CD14-positive monocyte (primary cell): ENCODE results near the gene ENKD1. TPM values are rescaled to one million over a fixed set of nuclear protein-coding genes. Genes with fewer than 3 reads are reported as not detected.

Source experiments
- DNase-seq, 3 donors: peaks; one replicate each; pipeline ENCODE4 v3.0.0-alpha.2; 2011 to 2022
- H2AFZ ChIP-seq: 2 replicates; pipeline ENCODE4 v1.6.0; 2012; ENCODE audit warnings: mild to moderate bottlenecking, low read depth, low read length, inconsistent platforms; ENCODE audit not compliant: insufficient read depth, poor library complexity, severe bottlenecking
- H3K27ac ChIP-seq, 2 donors: 1 replicate in 1 of 2; 2 replicates in 1 of 2; pipeline ENCODE4 v1.5.1; 2012 to 2013; ENCODE audit warnings: low read length in 2 of 2, control low read depth in 1 of 2, inconsistent platforms in 1 of 2, low read depth in 1 of 2, mild to moderate bottlenecking in 1 of 2
- H3K27me3 ChIP-seq, 2 donors: one replicate each; pipeline versions ENCODE4 v1.6.0 to v1.6.1; 2011 to 2013; ENCODE audit warnings: low read length in 2 of 2; ENCODE audit not compliant: control insufficient read depth in 2 of 2, insufficient read depth in 2 of 2
- H3K36me3 ChIP-seq, 2 donors: replicated peaks in 1 of 2; 1 replicate in 1 of 2; 2 replicates in 1 of 2; pipeline versions ENCODE4 v1.5.1 to v1.6.1; 2012 to 2013; ENCODE audit warnings: low read length in 2 of 2, control low read depth in 1 of 2, inconsistent platforms in 1 of 2, mild to moderate bottlenecking in 1 of 2; ENCODE audit not compliant: insufficient read depth in 2 of 2, control insufficient read depth in 1 of 2
- H3K4me1 ChIP-seq, 2 donors: 1 replicate in 1 of 2; 2 replicates in 1 of 2; pipeline versions ENCODE4 v1.5.1 to v1.6.1; 2012 to 2013; ENCODE audit warnings: low read length in 2 of 2, control low read depth in 1 of 2, inconsistent platforms in 1 of 2, mild to moderate bottlenecking in 1 of 2, moderate library complexity in 1 of 2; ENCODE audit not compliant: insufficient read depth in 2 of 2, control insufficient read depth in 1 of 2
- H3K4me2 ChIP-seq: replicated peaks from 2 replicates; pipeline ENCODE3; 2012; ENCODE audit warnings: low read length, moderate library complexity, mild to moderate bottlenecking; ENCODE audit not compliant: poor library complexity, severe bottlenecking; ENCODE audit errors: extremely low read depth
- H3K4me3 ChIP-seq, 3 experiments: fragments of 200-600 bp in 1 of 3; sonication (generic) in 1 of 3; replicated peaks in 1 of 3; 1 replicate in 2 of 3; 2 replicates in 1 of 3; pipeline ENCODE4 v1.5.1; 2011 to 2013; ENCODE audit warnings: low read length in 3 of 3, mild to moderate bottlenecking in 3 of 3, control low read depth in 2 of 3, low read depth in 2 of 3, inconsistent platforms in 1 of 3, moderate library complexity in 1 of 3
- H3K79me2 ChIP-seq: 2 replicates; pipeline ENCODE4 v1.6.0; 2012; ENCODE audit warnings: mild to moderate bottlenecking, control low read depth, inconsistent platforms, low read length, moderate library complexity; ENCODE audit not compliant: insufficient read depth
- H3K9ac ChIP-seq: 2 replicates; pipeline ENCODE4 v1.6.0; 2017; ENCODE audit warnings: low read length, mild to moderate bottlenecking; ENCODE audit not compliant: insufficient read depth, poor library complexity, severe bottlenecking
- H3K9me3 ChIP-seq, 2 donors: replicated peaks in 1 of 2; 1 replicate in 1 of 2; 2 replicates in 1 of 2; pipeline versions ENCODE4 v1.5.1 to v1.6.1; 2012 to 2013; ENCODE audit warnings: low read length in 2 of 2, control low read depth in 1 of 2; ENCODE audit not compliant: control insufficient read depth in 1 of 2, insufficient read depth in 1 of 2
- H4K20me1 ChIP-seq: 2 replicates; pipeline ENCODE4 v1.6.0; 2012; ENCODE audit warnings: mild to moderate bottlenecking, low read length, control low read depth, moderate library complexity; ENCODE audit not compliant: insufficient read depth
- H3K27ac Mint-ChIP-seq, 7 donors: one replicate each; pipeline ENCODE4 v1.8.0; 2020; ENCODE audit warnings: mild to moderate bottlenecking in 7 of 7, mixed read lengths in 7 of 7, moderate library complexity in 6 of 7, inconsistent platforms in 2 of 7
- H3K27me3 Mint-ChIP-seq, 3 donors: one replicate each; pipeline ENCODE4 v1.8.0; 2021 to 2022; ENCODE audit warnings: low read depth in 3 of 3, mild to moderate bottlenecking in 3 of 3, mixed read lengths in 3 of 3, moderate library complexity in 3 of 3, inconsistent platforms in 1 of 3
- H3K36me3 Mint-ChIP-seq, 2 donors: one replicate each; pipeline ENCODE4 v1.8.0; 2020; ENCODE audit warnings: mixed read lengths in 2 of 2, inconsistent platforms in 1 of 2, mild to moderate bottlenecking in 1 of 2
- H3K4me1 Mint-ChIP-seq: one replicate; pipeline ENCODE4 v1.8.0; 2020; ENCODE audit warnings: mild to moderate bottlenecking, mixed read lengths
- H3K4me3 Mint-ChIP-seq, 2 donors: one replicate each; pipeline ENCODE4 v1.8.0; 2020; ENCODE audit warnings: mild to moderate bottlenecking in 2 of 2, mixed read lengths in 2 of 2, moderate library complexity in 1 of 2
- H3K9me3 Mint-ChIP-seq, 7 donors: one replicate each; pipeline ENCODE4 v1.8.0; 2020 to 2022; ENCODE audit warnings: mixed read lengths in 7 of 7, mild to moderate bottlenecking in 6 of 7, moderate library complexity in 6 of 7, inconsistent platforms in 2 of 7
- WGBS: methylation state at CpG from one replicate; pipeline ENCODE4 v1.1.5; 2013; ENCODE audit warnings: missing lambda C conversion rate; ENCODE audit not compliant: insufficient coverage; 5-methylcytosine and 5-hydroxymethylcytosine counted together
- intact Hi-C, 2 donors: fragments of 100-400 bp; cut with micrococcal nuclease; formaldehyde crosslinking; loops; one replicate each; pipeline versions ENCODE4 v1.15.0 to v1.15.1; 2023
- polyA plus RNA-seq, 3 donors: library from polyadenylated mRNA; depleted of rRNA in 1 of 3; unstranded in 2 of 3; stranded (reverse) in 1 of 3; fragments of 300-500 nt in 2 of 3; fragments of >200 nt in 1 of 3; fragmentation: Illumina TruSeq in 2 of 3; gene quantifications; 1 replicate in 2 of 3; 2 replicates in 1 of 3; pipeline ENCODE4 v1.2.3, GENCODE V29; 2012 to 2021
- TF ChIP-seq, protein P1 (sequence below): fragments of 200-600 bp; IDR thresholded peaks from one replicate; pipeline ENCODE4 v1.8.0; 2022; ENCODE audit warnings: antibody characterized with exemption, mild to moderate bottlenecking

ENKD1 gene
- polyA plus RNA-seq, 3 donors, result 0.92 to 6.2 (median 3.2) TPM

DNA sequence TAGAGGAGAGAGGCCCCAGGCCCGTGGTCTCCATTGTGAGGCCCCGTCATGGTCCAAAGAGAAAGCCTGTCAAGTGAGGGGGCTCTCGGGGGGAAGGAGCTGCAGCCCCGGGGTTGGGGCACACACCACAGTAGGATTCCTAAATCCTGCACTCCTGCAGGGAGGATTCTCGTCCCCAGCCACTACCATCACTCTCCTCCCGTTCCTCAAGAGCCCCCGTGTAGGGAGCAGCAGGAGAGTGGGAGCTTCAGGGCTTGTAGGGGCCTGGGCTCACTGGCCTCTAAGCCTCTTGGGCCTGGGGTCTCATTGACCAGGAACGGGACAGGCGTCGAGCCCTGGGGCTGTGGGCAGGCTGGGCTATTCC, 885 bp upstream of the ENKD1 start:
- Mint-ChIP-seq H3K9me3 (peaks cover 0 to 2% (median 0%) of the 10 kb centered on the region in 7 donors), H3K27me3 (peaks cover 0 to 2% (median 0%) of the 10 kb centered on the region in 3 donors), H3K4me1 (peaks cover 30% of the 10 kb centered on the region), H3K4me3 (peak overlapping the region; percentile 88 to 96), H3K36me3 (peaks cover 5 to 8% of the 10 kb centered on the region in 2 donors), H3K27ac (peak overlapping the region; percentile 87 to 94 (median 91))
- 76% methylated on average over 4 of the region's 10 CpGs for WGBS
- TF ChIP-seq, protein P1, sequence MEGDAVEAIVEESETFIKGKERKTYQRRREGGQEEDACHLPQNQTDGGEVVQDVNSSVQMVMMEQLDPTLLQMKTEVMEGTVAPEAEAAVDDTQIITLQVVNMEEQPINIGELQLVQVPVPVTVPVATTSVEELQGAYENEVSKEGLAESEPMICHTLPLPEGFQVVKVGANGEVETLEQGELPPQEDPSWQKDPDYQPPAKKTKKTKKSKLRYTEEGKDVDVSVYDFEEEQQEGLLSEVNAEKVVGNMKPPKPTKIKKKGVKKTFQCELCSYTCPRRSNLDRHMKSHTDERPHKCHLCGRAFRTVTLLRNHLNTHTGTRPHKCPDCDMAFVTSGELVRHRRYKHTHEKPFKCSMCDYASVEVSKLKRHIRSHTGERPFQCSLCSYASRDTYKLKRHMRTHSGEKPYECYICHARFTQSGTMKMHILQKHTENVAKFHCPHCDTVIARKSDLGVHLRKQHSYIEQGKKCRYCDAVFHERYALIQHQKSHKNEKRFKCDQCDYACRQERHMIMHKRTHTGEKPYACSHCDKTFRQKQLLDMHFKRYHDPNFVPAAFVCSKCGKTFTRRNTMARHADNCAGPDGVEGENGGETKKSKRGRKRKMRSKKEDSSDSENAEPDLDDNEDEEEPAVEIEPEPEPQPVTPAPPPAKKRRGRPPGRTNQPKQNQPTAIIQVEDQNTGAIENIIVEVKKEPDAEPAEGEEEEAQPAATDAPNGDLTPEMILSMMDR, result no peak
- no peaks in the 10 kb centered on the region for H4K20me1 ChIP-seq
- peak overlapping the region; percentile 77 for H3K9ac ChIP-seq
- no peak for DNase-seq
- H3K27ac ChIP-seq, result peak overlapping the region; percentile 65 to 83
- H3K4me1 ChIP-seq, result peaks cover 31 to 40% of the 10 kb centered on the region in 2 donors
- H3K4me2 ChIP-seq, result peak overlapping the region; percentile 98
- intact Hi-C loops, result loop anchor here (2.0 to 10.0 kb wide), 9 partner anchors 50 to 417 kb away; partner anchors contain the start of genes RANBP10 (in 2 of the 2), TSNAXIP1 (in 2 of the 2), CENPT (in 1 of the 2) and CTCF (in 1 of the 2)
- H3K79me2 ChIP-seq, result no peaks in the 10 kb centered on the region
- no peaks in the 10 kb centered on the region for H3K36me3 ChIP-seq
- H3K4me3 ChIP-seq, result peak overlapping the region; percentile 62 to 96 (median 77)
- H3K27me3 ChIP-seq, result no peaks in the 10 kb centered on the region
- H2AFZ ChIP-seq, result peak overlapping the region; percentile 100
- H3K9me3 ChIP-seq, result no peaks in the 10 kb centered on the region

DNA sequence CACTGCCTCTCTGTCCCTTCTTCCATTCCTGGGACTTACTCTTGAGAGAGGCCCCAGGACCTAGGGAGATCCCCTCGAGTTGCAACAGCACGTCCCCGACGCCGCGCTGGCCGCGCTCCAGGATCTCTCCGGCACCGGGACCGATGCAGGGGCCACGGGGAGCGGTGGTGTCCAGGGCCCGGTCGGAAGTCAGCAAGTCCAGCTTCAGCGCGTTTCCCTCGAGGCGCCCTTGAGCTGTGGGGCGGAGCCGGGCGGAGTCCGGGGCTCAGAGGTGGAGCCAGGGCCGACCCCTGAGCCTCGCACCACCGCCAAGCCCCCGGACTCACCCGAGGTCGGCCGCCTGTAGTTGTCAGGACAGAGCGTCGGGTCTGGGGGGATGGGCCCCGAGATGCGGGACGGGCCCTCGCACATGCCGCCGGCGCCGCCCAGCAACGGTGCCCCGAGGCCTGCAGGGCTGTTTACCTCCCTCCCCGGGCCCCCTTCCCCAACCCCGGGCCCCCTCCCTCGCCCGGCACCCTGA, 458 bp downstream of the ENKD1 start:
- Mint-ChIP-seq H3K27ac (peak overlapping the region in 2 of 7 donors; percentile 30 to 62), H3K4me3 (peak overlapping the region; percentile 71 to 76), H3K4me1 (peaks cover 36% of the 10 kb centered on the region), H3K27me3 (peaks cover 7 to 11% (median 10%) of the 10 kb centered on the region in 3 donors), H3K9me3 (peaks cover 0 to 2% (median 0%) of the 10 kb centered on the region in 7 donors), H3K36me3 (peaks cover 8 to 9% of the 10 kb centered on the region in 2 donors)
- Histone ChIP-seq H3K27ac (peak overlapping the region in 1 of 2 donors; percentile 83), H3K9ac (peak overlapping the region; percentile 77), H3K9me3 (no peaks in the 10 kb centered on the region), H3K4me2 (peak overlapping the region; percentile 98), H3K79me2 (no peaks in the 10 kb centered on the region), H3K4me3 (peak overlapping the region; percentile 62 to 96 (median 77)), H3K4me1 (peaks cover 37 to 48% of the 10 kb centered on the region in 2 donors), H2AFZ (peak overlapping the region; percentile 100), H3K36me3 (no peaks in the 10 kb centered on the region), H3K27me3 (peaks cover 0 to 5% of the 10 kb centered on the region in 2 donors), H4K20me1 (no peaks in the 10 kb centered on the region)
- no peak for DNase-seq
- TF ChIP-seq, protein P1, result no peak
- WGBS, result under 1% methylated on average over 31 of the region's 46 CpGs
- intact Hi-C loops, result loop anchor here (2.0 to 10.0 kb wide), 9 partner anchors 51 to 419 kb away; partner anchors contain the start of genes RANBP10 (in 2 of the 2), TSNAXIP1 (in 2 of the 2), CENPT (in 1 of the 2) and CTCF (in 1 of the 2)
